ENCODE data around the gene PCA3. TPM values are rescaled to one million over a fixed set of nuclear protein-coding genes. Genes with fewer than 3 reads are reported as not detected.

PCA3 gene
- total RNA-seq (under 1 TPM in 1 of 4 donors, not detected in 3; 0.26 TPM), polyA plus RNA-seq (0.18 TPM)
- long read RNA-seq, donor 1, partial matches to known transcripts = 0 of 3 reads
- long read RNA-seq, donor 1, other reads (novel, unspliced or antisense) = 3 of 3 reads
- long read RNA-seq, donor 2 = 0 reads
- long read RNA-seq, donor 3, partial matches to known transcripts = 0 of 3 reads
- long read RNA-seq, donor 3, other reads (novel, unspliced or antisense) = 3 of 3 reads
- long read RNA-seq, donor 4, partial matches to known transcripts = 0 of 1 reads
- long read RNA-seq, donor 4, other reads (novel, unspliced or antisense) = 1 of 1 reads

GRCh38 chr9:76764138-76764537 lies at the start of gene PCA3:
Gene PCA3 (plus strand): TSS chr9:76764438.
- 94% methylated on average over 4 of the region's 4 CpGs for WGBS
- H3K9me3 ChIP-seq (ENCODE audit: control insufficient read depth, low read length) = no peaks in the 10 kb centered on the region
- H3K27me3 ChIP-seq (ENCODE audit: control insufficient read depth, insufficient read depth) = no peaks in the 10 kb centered on the region
- H3K4me1 ChIP-seq (ENCODE audit: control insufficient read depth, insufficient read depth, low read length) = no peaks in the 10 kb centered on the region
- DNase-seq = no peak
- H3K4me3 ChIP-seq (ENCODE audit: low read length) = no peak within 1 kb of the TSS
- intact Hi-C loops (cut with DNase I) = no loop called here
- ATAC-seq = no peak
- no peak within 1 kb of the TSS for H3K27ac ChIP-seq (ENCODE audit: low read length)

GRCh38 chr9:76716085-76716672 lies 48.1 kb upstream of the PCA3 start:
- H3K4me3 ChIP-seq (ENCODE audit: low read length) = no peak overlapping the region
- no peaks in the 10 kb centered on the region for H3K27me3 ChIP-seq (ENCODE audit: control insufficient read depth, insufficient read depth)
- no peaks in the 10 kb centered on the region for H3K9me3 ChIP-seq (ENCODE audit: control insufficient read depth, low read length)
- no peaks in the 10 kb centered on the region for H3K4me1 ChIP-seq (ENCODE audit: control insufficient read depth, insufficient read depth, low read length)
- DNase-seq (no peak), ATAC-seq (no peak)
- 80% methylated on average over 7 of the region's 7 CpGs for WGBS
- intact Hi-C loops (cut with DNase I) = no loop called here
- H3K27ac ChIP-seq (ENCODE audit: low read length) = no peak overlapping the region

- H3K4me1 ChIP-seq (ENCODE audit: control insufficient read depth, insufficient read depth, low read length) = no peaks in the 10 kb centered on the region
- no peaks in the 10 kb centered on the region for H3K9me3 ChIP-seq (ENCODE audit: control insufficient read depth, low read length)
- ATAC-seq (no peak), DNase-seq (no peak)
- H3K27ac ChIP-seq (ENCODE audit: low read length) = no peak overlapping the region
- WGBS = 79% methylated on average over 5 of the region's 5 CpGs
- H3K27me3 ChIP-seq (ENCODE audit: control insufficient read depth, insufficient read depth) = no peaks in the 10 kb centered on the region
- H3K4me3 ChIP-seq (ENCODE audit: low read length) = no peak overlapping the region
- intact Hi-C loops (cut with DNase I) = no loop called here
Observed at GRCh38 chr9:76717176-76717575, 47.1 kb upstream of the PCA3 start.

GRCh38 chr9:76717613-76718012 lies 46.6 kb upstream of the PCA3 start:
- ATAC-seq (peak; percentile 40 to 47), DNase-seq (no peak)
- no peak overlapping the region for H3K27ac ChIP-seq (ENCODE audit: low read length)
- no peak overlapping the region for H3K4me3 ChIP-seq (ENCODE audit: low read length)
- intact Hi-C loops (cut with DNase I) = no loop called here
- WGBS = 46% methylated on average over 5 of the region's 5 CpGs
- H3K9me3 ChIP-seq (ENCODE audit: control insufficient read depth, low read length) = no peaks in the 10 kb centered on the region
- no peaks in the 10 kb centered on the region for H3K27me3 ChIP-seq (ENCODE audit: control insufficient read depth, insufficient read depth)
- no peaks in the 10 kb centered on the region for H3K4me1 ChIP-seq (ENCODE audit: control insufficient read depth, insufficient read depth, low read length)

- ATAC-seq (no peak), DNase-seq (no peak)
- Histone ChIP-seq H3K27me3 (ENCODE audit: control insufficient read depth, insufficient read depth) (no peaks in the 10 kb centered on the region), H3K4me3 (ENCODE audit: low read length) (no peak overlapping the region), H3K4me1 (ENCODE audit: control insufficient read depth, insufficient read depth, low read length) (no peaks in the 10 kb centered on the region), H3K27ac (ENCODE audit: low read length) (no peak overlapping the region), H3K9me3 (ENCODE audit: control insufficient read depth, low read length) (no peaks in the 10 kb centered on the region)
- intact Hi-C loops (cut with DNase I) = no loop called here
- 63% methylated on average over 4 of the region's 4 CpGs for WGBS
Observed at GRCh38 chr9:76718166-76718565, 46.1 kb upstream of the PCA3 start.

GRCh38 chr9:76720245-76720644 lies 44.0 kb upstream of the PCA3 start:
- Histone ChIP-seq H3K4me1 (ENCODE audit: control insufficient read depth, insufficient read depth, low read length) (no peaks in the 10 kb centered on the region), H3K4me3 (ENCODE audit: low read length) (no peak overlapping the region), H3K27ac (ENCODE audit: low read length) (no peak overlapping the region), H3K9me3 (ENCODE audit: control insufficient read depth, low read length) (no peaks in the 10 kb centered on the region), H3K27me3 (ENCODE audit: control insufficient read depth, insufficient read depth) (no peaks in the 10 kb centered on the region)
- no peak for DNase-seq
- intact Hi-C loops (cut with DNase I) = no loop called here
- ATAC-seq = no peak
- 63% methylated on average over 3 of the region's 3 CpGs for WGBS

- intact Hi-C loops (cut with DNase I) = no loop called here
- ATAC-seq = no peak
Observed at GRCh38 chr9:76725011-76725546, 39.2 kb upstream of the PCA3 start.

GRCh38 chr9:76725885-76726284 lies 38.4 kb upstream of the PCA3 start:
- Histone ChIP-seq H3K4me3 (ENCODE audit: low read length) (no peak overlapping the region), H3K9me3 (ENCODE audit: control insufficient read depth, low read length) (no peaks in the 10 kb centered on the region), H3K27me3 (ENCODE audit: control insufficient read depth, insufficient read depth) (no peaks in the 10 kb centered on the region), H3K4me1 (ENCODE audit: control insufficient read depth, insufficient read depth, low read length) (no peaks in the 10 kb centered on the region), H3K27ac (ENCODE audit: low read length) (no peak overlapping the region)
- no peak for DNase-seq
- 70% methylated on average over 6 of the region's 6 CpGs for WGBS
- no peak for ATAC-seq
- intact Hi-C loops (cut with DNase I) = no loop called here

More at GRCh38 chr9:76725011-76725546, 39.2 kb upstream of the PCA3 start:
- no peak for DNase-seq
- Histone ChIP-seq H3K4me1 (ENCODE audit: control insufficient read depth, insufficient read depth, low read length) (no peaks in the 10 kb centered on the region), H3K27ac (ENCODE audit: low read length) (no peak overlapping the region), H3K9me3 (ENCODE audit: control insufficient read depth, low read length) (no peaks in the 10 kb centered on the region), H3K4me3 (ENCODE audit: low read length) (no peak overlapping the region), H3K27me3 (ENCODE audit: control insufficient read depth, insufficient read depth) (no peaks in the 10 kb centered on the region)
- WGBS = 39% methylated on average over 4 of the region's 4 CpGs

- DNase-seq = no peak
- no peaks in the 10 kb centered on the region for H3K9me3 ChIP-seq (ENCODE audit: control insufficient read depth, low read length)
- ATAC-seq = no peak
- H3K27me3 ChIP-seq (ENCODE audit: control insufficient read depth, insufficient read depth) = no peaks in the 10 kb centered on the region
- 89% methylated on average over 3 of the region's 3 CpGs for WGBS
- H3K27ac ChIP-seq (ENCODE audit: low read length) = no peak overlapping the region
- H3K4me3 ChIP-seq (ENCODE audit: low read length) = no peak overlapping the region
- intact Hi-C loops (cut with DNase I) = no loop called here
- no peaks in the 10 kb centered on the region for H3K4me1 ChIP-seq (ENCODE audit: control insufficient read depth, insufficient read depth, low read length)
Observed at GRCh38 chr9:76729116-76729515, 35.1 kb upstream of the PCA3 start.

GRCh38 chr9:76729980-76730737 lies 34.1 kb upstream of the PCA3 start:
- no peak for ATAC-seq
- WGBS = 94% methylated on average over 8 of the region's 8 CpGs
- intact Hi-C loops (cut with DNase I) = no loop called here
- no peak overlapping the region for H3K27ac ChIP-seq (ENCODE audit: low read length)
- DNase-seq = no peak
- no peaks in the 10 kb centered on the region for H3K27me3 ChIP-seq (ENCODE audit: control insufficient read depth, insufficient read depth)
- no peaks in the 10 kb centered on the region for H3K4me1 ChIP-seq (ENCODE audit: control insufficient read depth, insufficient read depth, low read length)
- no peak overlapping the region for H3K4me3 ChIP-seq (ENCODE audit: low read length)
- no peaks in the 10 kb centered on the region for H3K9me3 ChIP-seq (ENCODE audit: control insufficient read depth, low read length)

GRCh38 chr9:76730801-76731200 lies 33.4 kb upstream of the PCA3 start:
- intact Hi-C loops (cut with DNase I) = no loop called here
- no peak for DNase-seq
- H3K4me1 ChIP-seq (ENCODE audit: control insufficient read depth, insufficient read depth, low read length) = no peaks in the 10 kb centered on the region
- H3K27ac ChIP-seq (ENCODE audit: low read length) = no peak overlapping the region
- no peaks in the 10 kb centered on the region for H3K9me3 ChIP-seq (ENCODE audit: control insufficient read depth, low read length)
- no peak overlapping the region for H3K4me3 ChIP-seq (ENCODE audit: low read length)
- ATAC-seq = no peak
- no peaks in the 10 kb centered on the region for H3K27me3 ChIP-seq (ENCODE audit: control insufficient read depth, insufficient read depth)
- 87% methylated on average over 6 of the region's 6 CpGs for WGBS

Measured in right cardiac atrium (tissue), 5 donors.